Heart left ventricle (tissue), 16 donors: ENCODE measurements around the gene PRKCSH. TPM values are rescaled to one million over a fixed set of nuclear protein-coding genes. Genes with fewer than 3 reads are reported as not detected.

Source experiments
- ATAC-seq, 4 donors: fragments of 200-7000 bp; cut with Tn5 transposase; one replicate each; pipeline ENCODE4 v1.9.1; 2020 to 2022; ENCODE audit warnings: moderate library complexity in 4 of 4, mild to moderate bottlenecking in 3 of 4, moderate number of reproducible peaks in 1 of 4
- DNase-seq, 5 donors: peaks; one replicate each; pipeline ENCODE4 v3.0.0-alpha.2; 2020
- H3K27ac ChIP-seq, 12 donors: fragments of 200-600 bp; sonication (generic) in 4 of 12; one replicate each; pipeline versions ENCODE4 v1.5.0 to v1.8.0; 2016 to 2022; ENCODE audit warnings: mild to moderate bottlenecking in 2 of 12
- H3K27me3 ChIP-seq, 9 donors: fragments of 200-600 bp; sonication (generic) in 2 of 9; one replicate each; pipeline versions ENCODE4 v1.5.1 to v1.8.0; 2016 to 2022; ENCODE audit warnings: mild to moderate bottlenecking in 3 of 9
- H3K36me3 ChIP-seq, 9 donors: fragments of 200-600 bp; sonication (generic) in 2 of 9; one replicate each; pipeline versions ENCODE4 v1.5.0 to v1.8.0; 2018 to 2022; ENCODE audit warnings: mild to moderate bottlenecking in 2 of 9
- H3K4me1 ChIP-seq, 12 donors: fragments of 200-600 bp; sonication (generic) in 4 of 12; one replicate each; pipeline versions ENCODE4 v1.5.0 to v1.8.0; 2016 to 2022; ENCODE audit warnings: mild to moderate bottlenecking in 3 of 12
- H3K4me3 ChIP-seq, 12 donors: fragments of 200-600 bp; sonication (generic) in 4 of 12; one replicate each; pipeline versions ENCODE4 v1.5.0 to v1.8.0; 2017 to 2022; ENCODE audit warnings: mild to moderate bottlenecking in 9 of 12, moderate library complexity in 4 of 12
- H3K9me3 ChIP-seq, 12 donors: fragments of 200-600 bp; sonication (generic) in 4 of 12; one replicate each; pipeline versions ENCODE4 v1.5.0 to v1.8.0; 2016 to 2022; ENCODE audit warnings: mild to moderate bottlenecking in 1 of 12
- CTCF ChIP-seq, 12 donors: fragments of 200-600 bp; sonication (generic) in 4 of 12; IDR thresholded peaks; one replicate each; pipeline versions ENCODE4 v1.5.0 to v1.8.0; 2018 to 2022; ENCODE audit warnings: antibody characterized with exemption in 12 of 12, mild to moderate bottlenecking in 5 of 12
- POLR2A ChIP-seq, 2 donors: fragments of 450-650 bp; IDR thresholded peaks; one replicate each; pipeline ENCODE4 v1.6.1; 2017; ENCODE audit warnings: antibody characterized with exemption in 2 of 2, mild to moderate bottlenecking in 2 of 2, moderate library complexity in 2 of 2
- WGBS, 4 donors: extraction: QIAGEN DNeasy Blood & Tissue Kit in 2 of 4; methylation state at CpG; one replicate each; pipeline versions ENCODE4 v1.1.5 to v1.1.7; 2013 to 2018; 5-methylcytosine and 5-hydroxymethylcytosine counted together
- intact Hi-C, 10 donors: fragments of 100-400 bp; cut with DNase I; formaldehyde crosslinking; loops; one replicate each; pipeline versions ENCODE4 v1.11.1 to v1.14.2; 2022
- polyA plus RNA-seq, 2 donors: library from polyadenylated mRNA; stranded (reverse); fragments of 200-250 nt; gene quantifications; one replicate each; pipeline ENCODE4 v1.2.3, GENCODE V29; 2013
- total RNA-seq, 9 donors: library from RNA; depleted of rRNA in 2 of 9; stranded (reverse); fragments of >200 nt in 2 of 9; fragmentation: NEBNext Ultra II Directional in 3 of 9; extraction: Animal tissue kit (Norgen Biotek cat#: 25700) in 3 of 9; gene quantifications; one replicate each; pipeline versions ENCODE4 v1.1.0 to v1.2.4, GENCODE V29; 2016 to 2023
- donor health status: ischemic (EF 13 %, LVEDD 7.1; RV severe dilation, severe dysfunction).
- donor health status: healthy with polysubstance abuse.
- donor health status: DM: no; HTN: yes; CAD: no.
- donor health status: DM: no; HTN: no; CAD: no.
- donor health status: ischemic (EF 25% LVEDD 6.9; RV normal size, moderate dysfunction).
- donor health status: ischemic (EF 25% LVEDD 5.7; RV mildly dilated, moderate dysfunction).
- donor health status: healthy.
- donor health status: DM: yes; HTN: yes; CAD: no.
- donor health status: ischemic (EF 35%, LVEDD 5.7; RV mildly dilated, moderate dysfunction).
- donor health status: nonischemic (EF 11% LVEDD 7.7; RV severe dilation, severe dysfunction).
- donor health status: DM: yes; HTN: yes; CAD: no.
- donor health status: PGD.
- donor health status: ischemic (EF 29% LVEDD 5.4; RV normal size, mild dysfunction).
- donor health status: nonischemic (EF 23%, LVEDD 6.1; RV moderate dilation, normal function).

PRKCSH gene
- total and polyA plus RNA-seq, 11 donors, result 69.3 to 210 (median 107) TPM

DNA sequence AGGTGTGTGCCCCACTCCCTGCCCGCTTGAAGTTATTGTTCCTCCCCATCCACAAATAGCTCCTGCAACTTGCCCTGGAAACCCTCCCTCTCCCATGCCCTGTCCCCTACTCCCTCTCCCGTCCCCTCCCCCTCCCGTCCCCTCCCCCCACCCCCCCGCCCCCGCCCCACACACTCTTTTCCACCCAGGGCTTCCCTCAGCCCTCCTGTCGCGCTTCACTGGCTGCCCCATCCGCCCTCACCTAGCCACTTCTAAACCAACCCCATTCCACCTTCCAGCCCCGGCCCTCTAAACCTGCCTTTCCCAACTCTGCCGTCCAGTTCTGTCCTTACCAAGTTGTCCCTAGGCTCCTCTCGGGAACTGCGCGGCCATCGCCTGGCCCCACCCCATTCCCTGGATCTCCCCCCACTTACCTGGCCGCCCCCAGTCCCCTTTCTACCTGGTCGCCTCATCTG lies 17.3 kb upstream of the PRKCSH start:
- Histone ChIP-seq H3K9me3 (no peaks in the 10 kb centered on the region), H3K4me1 (peaks cover 4 to 46% (median 27%) of the 10 kb centered on the region in 12 donors), H3K4me3 (peak overlapping the region; percentile 29 to 63 (median 53)), H3K27me3 (peaks cover 0 to 73% (median 52%) of the 10 kb centered on the region in 9 donors), H3K36me3 (no peaks in the 10 kb centered on the region), H3K27ac (peak overlapping the region in 4 of 12 donors; percentile 32 to 81 (median 70))
- TF ChIP-seq CTCF (IDR thresholded peaks at IDR 0.05) (no peak), POLR2A (IDR thresholded peaks at IDR 0.05) (no peak)
- intact Hi-C loops, result loop anchor here in 1 of 10 donors (5.0 kb wide), 1 partner anchor 36 kb away; the partner anchor contains the start of gene EPOR
- WGBS, 4 donors, result 9 to 18% (median 13%) methylated on average over 14 to 16 of the region's 16 CpGs
- no peak for ATAC-seq
- no peak for DNase-seq

DNA sequence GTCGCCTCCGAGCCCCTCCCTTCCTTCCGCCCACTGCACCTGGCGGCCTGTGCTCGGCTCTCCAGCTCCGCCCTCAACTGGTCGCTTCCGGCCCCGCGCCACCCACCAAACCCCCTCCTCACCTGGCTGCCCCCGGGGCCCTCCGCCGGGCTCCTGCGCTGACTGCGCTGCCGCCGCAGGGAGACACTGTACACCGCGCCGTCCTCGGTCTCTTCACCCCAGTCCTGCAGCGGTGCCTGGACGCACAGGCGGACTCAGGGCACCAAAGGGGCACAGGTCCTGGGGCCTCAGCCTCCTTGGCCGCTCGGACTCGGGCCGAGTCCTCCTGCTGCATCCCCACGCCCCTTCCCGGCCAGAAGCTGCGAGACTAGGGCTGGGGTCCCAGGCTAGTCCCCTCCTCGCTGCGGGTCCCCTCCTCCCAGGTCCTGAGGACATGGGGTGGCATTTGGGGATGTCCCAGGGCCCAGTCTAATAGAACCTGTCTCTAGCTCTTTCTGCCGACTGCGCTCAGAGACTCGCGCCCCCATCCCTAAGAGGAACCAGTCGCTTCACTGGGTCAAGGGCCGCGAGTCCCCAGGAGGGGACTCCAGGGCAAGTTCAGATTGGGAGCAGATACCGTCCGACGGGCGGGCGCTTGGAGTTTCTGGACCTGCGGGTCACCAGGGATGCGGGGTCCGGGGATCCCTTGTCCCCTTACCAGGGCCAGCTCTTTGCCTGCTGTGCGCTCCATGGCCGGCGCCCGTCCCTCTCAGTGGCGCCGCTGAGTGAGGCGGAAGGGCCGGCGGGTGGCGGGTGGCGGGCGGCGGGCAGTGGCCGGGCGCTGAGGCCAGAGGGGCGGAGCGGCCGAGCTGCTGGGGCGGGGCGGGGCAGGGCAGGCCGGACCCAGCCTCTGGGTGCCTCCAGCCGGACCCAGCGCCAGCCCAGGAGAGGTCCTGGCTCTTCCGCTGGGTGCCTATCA lies 16.6 kb upstream of the PRKCSH start, which contains the start of gene RGL3:
TSS of gene RGL3 (minus strand) at position 766 of the 958 bp plus-strand sequence. CDS start at position 730, 36 bp downstream.
- H3K9me3 ChIP-seq, result no peaks in the 10 kb centered on the region
- DNase-seq (peak in 4 of 5 donors; percentile 42 to 81 (median 60)), ATAC-seq (peak in 3 of 4 donors; percentile 14 to 61 (median 59))
- intact Hi-C loops, result loop anchor here in 1 of 10 donors (5.0 kb wide), 1 partner anchor 37 kb away; the partner anchor contains the start of gene EPOR
- H3K4me1 ChIP-seq, result peaks cover 4 to 48% (median 28%) of the 10 kb centered on the region in 12 donors
- peak within 1 kb of the TSS in 11 of 12 donors; percentile 37 to 84 (median 75) for H3K27ac ChIP-seq
- WGBS, 4 donors, result 3 to 5% (median 4%) methylated on average over 31 to 72 of the region's 72 CpGs
- H3K4me3 ChIP-seq, result peak within 1 kb of the TSS; percentile 29 to 63 (median 54)
- no peaks in the 10 kb centered on the region for H3K36me3 ChIP-seq
- H3K27me3 ChIP-seq, result peaks cover 4 to 80% (median 55%) of the 10 kb centered on the region in 9 donors
- TF ChIP-seq CTCF (IDR thresholded peaks at IDR 0.05) (no peak), POLR2A (IDR thresholded peaks at IDR 0.05) (no peak)

- H3K4me1 ChIP-seq, result peaks cover 4 to 48% (median 28%) of the 10 kb centered on the region in 12 donors
- peak; percentile 65 to 86 (median 79) for DNase-seq
- no peaks in the 10 kb centered on the region for H3K36me3 ChIP-seq
- TF ChIP-seq POLR2A (IDR thresholded peaks at IDR 0.05), result peak in 1 of 2 donors; percentile 30
- no peak for TF ChIP-seq CTCF (IDR thresholded peaks at IDR 0.05)
- H3K27ac ChIP-seq, result peak overlapping the region; percentile 37 to 84 (median 70)
- 3 to 12% (median 8%) methylated on average over 25 to 46 of the region's 46 CpGs for WGBS, 4 donors
- H3K27me3 ChIP-seq, result peaks cover 4 to 78% (median 55%) of the 10 kb centered on the region in 9 donors
- intact Hi-C loops, result no loop called here
- H3K4me3 ChIP-seq, result peak overlapping the region in 11 of 12 donors; percentile 20 to 59 (median 45)
- no peaks in the 10 kb centered on the region for H3K9me3 ChIP-seq
- ATAC-seq, result peak; percentile 45 to 68 (median 58)
These were observed 14.7 kb upstream of the PRKCSH start for GRCh38 chr19:11420429-11421370.
